Testis (tissue), 2 donors: ENCODE results near the gene AGBL1.

Source experiments
- CTCF ChIP-seq, 3 experiments: fragments of 450-650 bp in 2 of 3; fragments of 200-600 bp in 1 of 3; sonication (generic) in 1 of 3; IDR thresholded peaks; one replicate each; pipeline ENCODE4 v1.5.1; 2016 to 2019; ENCODE audit warnings: antibody characterized with exemption in 3 of 3, mild to moderate bottlenecking in 2 of 3, moderate library complexity in 1 of 3
- POLR2A ChIP-seq: fragments of 450-650 bp; IDR thresholded peaks from one replicate; pipeline ENCODE4 v1.6.1; 2017; ENCODE audit warnings: antibody characterized with exemption, mild to moderate bottlenecking, moderate library complexity

- TF ChIP-seq CTCF (IDR thresholded peaks at IDR 0.05) (no peak), POLR2A (no peak)
Observed at GRCh38 chr15:86917361-86917671, 837.6 kb downstream of the AGBL1 start.
